SK-N-SH (cell line): ENCODE results near the gene RRN3. TPM values are rescaled to one million over a fixed set of nuclear protein-coding genes. Genes with fewer than 3 reads are reported as not detected.
"Not testable (repeated sequence)": the region's sequence is repeated elsewhere in the genome, so short reads cannot be mapped to it uniquely, and the experiment has no call there.

ENCODE experiments used
- CTCF ChIA-PET: fragments of 300-600, 350-600 bp; formaldehyde crosslinking; extraction: SDS; loops from one replicate; lab custom pipeline; 2021; lab: Yijun Ruan, JAX
- POLR2A ChIA-PET: fragments of 350-600 bp; sonication (Branson Sonifier 250); formaldehyde crosslinking; extraction: SDS; loops from one replicate; lab custom pipeline; 2020; ENCODE audit warnings: antibody characterized with exemption, inconsistent platforms; lab: Yijun Ruan, JAX
- DNase-seq: peaks from one replicate; pipeline ENCODE4 v3.0.0; 2012
- H2AFZ ChIP-seq: fragments of 200-600 bp; sonication (generic); 2 replicates; pipeline ENCODE4 v1.8.1; 2016; ENCODE audit warnings: antibody characterized with exemption, mild to moderate bottlenecking, low read depth
- H3F3A ChIP-seq: fragments of 200-600 bp; sonication (generic); replicated peaks from 2 replicates; pipeline ENCODE3; 2016; ENCODE audit warnings: antibody characterized with exemption, mild to moderate bottlenecking; ENCODE audit not compliant: insufficient read depth
- H3K27ac ChIP-seq, 2 experiments: fragments of 200-500 bp in 1 of 2; fragments of 200-600 bp in 1 of 2; sonication (Bioruptor generic) in 1 of 2; sonication (generic), shearing (Covaris generic) in 1 of 2; 2 replicates each; pipeline versions ENCODE4 v1.5.1 to v1.6.1; 2014 to 2016; ENCODE audit warnings: low read depth in 2 of 2, inconsistent platforms in 1 of 2, low read length in 1 of 2, mild to moderate bottlenecking in 1 of 2, mixed read lengths in 1 of 2
- H3K27me3 ChIP-seq: fragments of 200-600 bp; sonication (generic), shearing (Covaris generic); 2 replicates; pipeline ENCODE4 v1.6.1; 2016; ENCODE audit warnings: mixed run types; ENCODE audit not compliant: insufficient read depth
- H3K36me3 ChIP-seq, 2 experiments: fragments of 200-500 bp in 1 of 2; fragments of 200-600 bp in 1 of 2; sonication (Bioruptor generic) in 1 of 2; sonication (generic) in 1 of 2; replicated peaks in 1 of 2; 2 replicates each; pipeline versions ENCODE3 to v1.5.1; 2014 to 2016; ENCODE audit warnings: low read length in 1 of 2, mild to moderate bottlenecking in 1 of 2; ENCODE audit not compliant: insufficient read depth in 2 of 2, control insufficient read depth in 1 of 2
- H3K4me1 ChIP-seq, 2 experiments: fragments of 200-500 bp in 1 of 2; fragments of 200-600 bp in 1 of 2; sonication (Bioruptor generic) in 1 of 2; sonication (generic), shearing (Covaris generic) in 1 of 2; 2 replicates each; pipeline versions ENCODE4 v1.5.1 to v1.6.1; 2014 to 2016; ENCODE audit warnings: low read depth in 1 of 2, low read length in 1 of 2, mixed run types in 1 of 2; ENCODE audit not compliant: insufficient read depth in 2 of 2, control insufficient read depth in 1 of 2
- H3K4me2 ChIP-seq: fragments of 200-600 bp; sonication (generic), shearing (Covaris generic); 2 replicates; pipeline ENCODE4 v1.6.1; 2017; ENCODE audit warnings: mixed run types
- H3K4me3 ChIP-seq, 2 experiments: fragments of 200-500 bp in 1 of 2; fragments of 200-600 bp in 1 of 2; sonication (Bioruptor generic) in 1 of 2; sonication (generic), shearing (Covaris generic) in 1 of 2; 2 replicates each; pipeline versions ENCODE4 v1.5.1 to v1.8.1; 2014 to 2016; ENCODE audit warnings: low read depth in 2 of 2, inconsistent platforms in 1 of 2, low read length in 1 of 2, mild to moderate bottlenecking in 1 of 2, mixed read lengths in 1 of 2, moderate library complexity in 1 of 2
- H3K79me2 ChIP-seq: fragments of 200-600 bp; sonication (generic); 2 replicates; pipeline ENCODE4 v1.8.1; 2017; ENCODE audit warnings: mild to moderate bottlenecking; ENCODE audit not compliant: insufficient read depth
- H3K9ac ChIP-seq: fragments of 200-600 bp; sonication (generic); 2 replicates; pipeline ENCODE4 v1.6.1; 2017; ENCODE audit warnings: mixed run types
- H3K9me2 ChIP-seq: fragments of 200-600 bp; sonication (generic); 2 replicates; pipeline ENCODE4 v1.6.1; 2017; ENCODE audit warnings: mixed run types
- H3K9me3 ChIP-seq: fragments of 200-600 bp; sonication (generic); 2 replicates; pipeline ENCODE4 v1.6.1; 2017; ENCODE audit warnings: mixed run types, mild to moderate bottlenecking, moderate library complexity
- H4K20me1 ChIP-seq: fragments of 200-600 bp; sonication (generic); 2 replicates; pipeline ENCODE4 v1.6.1; 2017; ENCODE audit warnings: mild to moderate bottlenecking, mixed run types; ENCODE audit not compliant: insufficient read depth
- WGBS: methylation state at CpG from one replicate; pipeline ENCODE4 v1.1.6; 2017; ENCODE audit warnings: low lambda C conversion rate; 5-methylcytosine and 5-hydroxymethylcytosine counted together
- polyA plus RNA-seq, 3 experiments: library from polyadenylated mRNA; depleted of rRNA; stranded (reverse); fragments of >200 nt; gene quantifications; 2 replicates each; pipeline ENCODE4 v1.2.3, GENCODE V29; 2012
- TF ChIP-seq, protein P1 (sequence below): IDR thresholded peaks from 2 replicates; pipeline ENCODE4 v1.4.0; 2012; ENCODE audit warnings: low read depth

The RRN3 gene
- polyA plus RNA-seq, 1 of the 3 experiments (the other 2 are of a cell fraction), result 21.3 TPM

- TF ChIP-seq, protein P1, sequence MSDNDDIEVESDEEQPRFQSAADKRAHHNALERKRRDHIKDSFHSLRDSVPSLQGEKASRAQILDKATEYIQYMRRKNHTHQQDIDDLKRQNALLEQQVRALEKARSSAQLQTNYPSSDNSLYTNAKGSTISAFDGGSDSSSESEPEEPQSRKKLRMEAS, result no peak
- TF ChIP-seq, all 33 proteins: peak for 0
Measured at GRCh38 chr16:15031179-15031578, 62.9 kb downstream of the RRN3 start (continued).

GRCh38 chr16:15029749-15030148 is 64.3 kb downstream of the RRN3 start:
- Histone ChIP-seq H3K79me2 (peaks cover 26% of the 10 kb centered on the region), H3K36me3 (peaks cover 31 to 50% of the 10 kb centered on the region in 2 experiments), H4K20me1 (peaks cover 16% of the 10 kb centered on the region), H3K4me1 (peaks cover 6 to 36% of the 10 kb centered on the region in 2 experiments; a peak in 3 of 4 replicates), H3F3A (peaks cover 22% of the 10 kb centered on the region), H3K27ac (peak overlapping the region in 1 of 2 experiments; percentile 57; a peak in 2 of 4 replicates)
- H3K9me2 ChIP-seq, CTCF ChIA-PET, H3K27me3 ChIP-seq, DNase-seq, H3K4me3 ChIP-seq, H3K4me2 ChIP-seq, H3K9me3 ChIP-seq, H3K9ac ChIP-seq, POLR2A ChIA-PET, H2AFZ ChIP-seq: not testable (repeated sequence)
- 96% methylated on average over 6 of the region's 6 CpGs for WGBS

GRCh38 chr16:15028801-15029698 is 65.0 kb downstream of the RRN3 start:
- H3K79me2 ChIP-seq, result peaks cover 31% of the 10 kb centered on the region
- H3F3A ChIP-seq, result peaks cover 25% of the 10 kb centered on the region
- H3K4me1 ChIP-seq, result peaks cover 10 to 36% of the 10 kb centered on the region in 2 experiments; a peak in 3 of 4 replicates
- H3K9ac ChIP-seq, H3K4me2 ChIP-seq, H3K4me3 ChIP-seq, CTCF ChIA-PET, H3K9me3 ChIP-seq, H3K27me3 ChIP-seq, H3K9me2 ChIP-seq, H2AFZ ChIP-seq, POLR2A ChIA-PET: not testable (repeated sequence)
- peak overlapping the region in 1 of 2 experiments; percentile 91; a peak in 2 of 4 replicates for H3K27ac ChIP-seq
- WGBS, result 90% methylated on average over 25 of the region's 27 CpGs
- H4K20me1 ChIP-seq, result peaks cover 16% of the 10 kb centered on the region
- DNase-seq, result peak; percentile 57
- H3K36me3 ChIP-seq, result peaks cover 38 to 45% of the 10 kb centered on the region in 2 experiments

DNA sequence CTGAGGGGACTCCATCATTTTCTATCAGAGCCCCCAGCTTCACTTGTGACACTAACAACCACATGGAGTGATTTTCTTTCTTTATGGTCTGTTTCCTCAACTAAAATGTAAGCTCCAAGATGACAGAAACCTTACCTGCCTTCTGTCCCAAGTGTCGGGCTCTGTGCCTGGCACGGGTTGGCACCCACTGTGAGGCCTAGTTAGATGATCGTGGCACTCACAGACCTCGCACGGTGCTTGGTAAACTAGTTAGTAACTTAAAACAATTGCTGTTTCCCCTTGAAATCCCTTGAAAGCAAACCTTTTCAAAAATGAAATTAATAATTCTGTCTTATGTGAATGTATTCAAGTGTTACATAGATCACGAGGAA is 65.7 kb downstream of the RRN3 start:
- H3K9ac ChIP-seq, H3K27me3 ChIP-seq, H2AFZ ChIP-seq, DNase-seq, H3K9me2 ChIP-seq, POLR2A ChIA-PET, CTCF ChIA-PET, H3K4me2 ChIP-seq, H3K4me3 ChIP-seq, H3K9me3 ChIP-seq: not testable (repeated sequence)
- Histone ChIP-seq H3F3A (peaks cover 28% of the 10 kb centered on the region), H3K4me1 (peaks cover 10 to 29% of the 10 kb centered on the region in 2 experiments), H3K36me3 (peaks cover 39 to 40% of the 10 kb centered on the region in 2 experiments), H3K27ac (peak overlapping the region in 1 of 2 experiments; percentile 91; a peak in 2 of 4 replicates), H4K20me1 (peaks cover 16% of the 10 kb centered on the region), H3K79me2 (peaks cover 34% of the 10 kb centered on the region)
- 95% methylated on average over 6 of the region's 6 CpGs for WGBS

- Histone ChIP-seq H4K20me1 (peaks cover 16% of the 10 kb centered on the region), H3F3A (peaks cover 34% of the 10 kb centered on the region), H3K79me2 (peaks cover 40% of the 10 kb centered on the region), H3K36me3 (peaks cover 38 to 40% of the 10 kb centered on the region in 2 experiments), H3K4me1 (peaks cover 10 to 23% of the 10 kb centered on the region in 2 experiments)
- H3K9me3 ChIP-seq, H3K9me2 ChIP-seq, POLR2A ChIA-PET, DNase-seq, H3K9ac ChIP-seq, H3K27me3 ChIP-seq, H3K27ac ChIP-seq, CTCF ChIA-PET, H2AFZ ChIP-seq, H3K4me3 ChIP-seq, H3K4me2 ChIP-seq: not testable (repeated sequence)
- 94% methylated on average over 29 of the region's 29 CpGs for WGBS
Measured at GRCh38 chr16:15027503-15028344, 66.3 kb downstream of the RRN3 start.

DNA sequence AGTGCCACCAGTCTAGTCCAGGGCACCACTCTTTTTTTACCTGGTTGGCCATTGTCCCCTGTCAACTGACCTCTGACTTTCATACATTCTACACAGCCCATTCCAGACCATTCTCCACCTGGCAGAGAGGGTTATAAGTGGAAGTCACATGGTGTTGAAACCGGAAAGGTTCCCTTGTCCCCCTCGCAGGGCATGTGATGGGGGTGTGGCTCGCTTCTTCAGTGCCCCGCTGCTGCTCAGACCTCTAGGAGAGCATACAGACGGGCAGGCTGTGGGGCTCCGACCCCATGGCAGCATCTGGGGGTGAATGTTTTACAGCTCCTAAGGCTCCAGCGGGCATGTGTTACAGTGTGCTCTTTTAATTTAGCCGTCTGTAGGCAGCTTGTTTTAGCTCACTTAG is 67.0 kb downstream of the RRN3 start:
- H3K9me2 ChIP-seq, H3K9ac ChIP-seq, POLR2A ChIA-PET, H3K9me3 ChIP-seq, H3K27me3 ChIP-seq, H3K27ac ChIP-seq, DNase-seq, H3K4me2 ChIP-seq, H2AFZ ChIP-seq, CTCF ChIA-PET, H3K4me3 ChIP-seq: not testable (repeated sequence)
- Histone ChIP-seq H3K79me2 (peaks cover 47% of the 10 kb centered on the region), H4K20me1 (peaks cover 19% of the 10 kb centered on the region), H3F3A (peaks cover 41% of the 10 kb centered on the region), H3K36me3 (peaks cover 39 to 45% of the 10 kb centered on the region in 2 experiments), H3K4me1 (peaks cover 12 to 22% of the 10 kb centered on the region in 2 experiments; a peak in 3 of 4 replicates)
- WGBS, result 96% methylated on average over 7 of the region's 8 CpGs
